Measurements from ENCODE around the gene OTOG. TPM values are rescaled to one million over a fixed set of nuclear protein-coding genes. Genes with fewer than 3 reads are reported as not detected.

OTOG gene
- total RNA-seq, 1 experiment from 2014 or later, result 0.35 TPM

DNA sequence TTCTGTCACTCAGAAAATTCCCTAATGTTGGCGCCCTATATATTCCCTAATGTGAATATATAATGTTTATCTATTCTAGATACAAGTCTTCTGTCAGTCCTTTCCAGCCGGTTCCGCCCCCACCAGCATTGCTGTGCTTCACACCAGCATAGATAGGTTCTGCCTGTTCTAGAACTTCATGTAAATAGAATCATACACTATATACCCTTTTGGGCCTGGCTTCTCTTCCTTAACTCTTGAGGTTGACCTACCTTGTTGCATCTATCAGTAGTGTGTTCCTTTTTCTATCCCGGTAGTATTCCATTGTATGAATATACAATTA lies 34.6 kb downstream of the OTOG start:
- H2BK20ac ChIP-seq (ENCODE audit: low read depth, low read length, poor library complexity, severe bottlenecking), result no peak overlapping the region
- H3K9ac ChIP-seq (ENCODE audit: extremely low read depth, insufficient read length, low read length), result no peak overlapping the region
- H3K4me2 ChIP-seq (ENCODE audit: insufficient read depth, insufficient read length, low read length), result no peak overlapping the region
- no CpG with 5 or more reads among the region's 4 CpGs for WGBS (ENCODE audit: extremely low coverage, insufficient read length, low lambda C conversion rate)
- H3K14ac ChIP-seq (ENCODE audit: insufficient read depth, low read length), result no peak overlapping the region
- H3K4me1 ChIP-seq (ENCODE audit: insufficient read depth, low read length), result no peaks in the 10 kb centered on the region
- H4K5ac ChIP-seq (ENCODE audit: insufficient read length, low read depth, low read length), result no peak overlapping the region
- Mint-ChIP-seq H3K27ac (no peak overlapping the region; a peak in 1 of 7 replicates), H3K9me3 (peaks cover 2 to 4% of the 10 kb centered on the region in 2 experiments; a peak in 2 of 5 replicates), H3K4me3 (no peak overlapping the region; a peak in 1 of 5 replicates), H3K36me3 (ENCODE audit: insufficient read depth in 1 of 3, low read depth in 3 of 3) (no peaks in the 10 kb centered on the region), H3K27me3 (ENCODE audit: low read depth) (peaks cover 9% of the 10 kb centered on the region), H3K4me1 (peaks cover 14% of the 10 kb centered on the region in 2 experiments)
- no peak overlapping the region for H3T11ph ChIP-seq (ENCODE audit: low read length)
- H4K20me1 ChIP-seq (ENCODE audit: control insufficient read depth, insufficient read depth, insufficient read length), result no peaks in the 10 kb centered on the region
- H2BK15ac ChIP-seq (ENCODE audit: low read depth, low read length), result no peak overlapping the region
- no peaks in the 10 kb centered on the region for H3K27me3 ChIP-seq (ENCODE audit: insufficient read depth, low read length)
- H3K4ac ChIP-seq (ENCODE audit: low read depth, low read length), result no peak overlapping the region
- no peaks in the 10 kb centered on the region for H3K79me1 ChIP-seq (ENCODE audit: insufficient read depth, low read depth, low read length, poor library complexity, severe bottlenecking)
- H2BK5ac ChIP-seq (ENCODE audit: insufficient read length, low read length), result no peak overlapping the region
- H3K23me2 ChIP-seq (ENCODE audit: insufficient read length, low read depth, low read length, poor library complexity, severe bottlenecking), result no peaks in the 10 kb centered on the region
- H3K23ac ChIP-seq (ENCODE audit: insufficient read length, low read depth, low read length), result no peak overlapping the region
- no peak overlapping the region for H3K56ac ChIP-seq (ENCODE audit: insufficient read length, low read depth, low read length)
- no peak overlapping the region for H3K18ac ChIP-seq (ENCODE audit: insufficient read length, low read depth, low read length)
- no peak overlapping the region for H3K27ac ChIP-seq (ENCODE audit: insufficient read length, low read depth, low read length)
- DNase-seq, result no peak
- H2AK5ac ChIP-seq (ENCODE audit: insufficient read length, low read length), result no peak overlapping the region
- no peak overlapping the region for H4K91ac ChIP-seq (ENCODE audit: insufficient read length, low read depth, low read length)
- H2BK120ac ChIP-seq (ENCODE audit: low read depth, low read length, poor library complexity, severe bottlenecking), result no peak overlapping the region
- H2AFZ ChIP-seq (ENCODE audit: low read length), result no peak overlapping the region
- TF ChIP-seq CTCF (conservative IDR thresholded peaks at IDR 0.05), result no peak
- H3K79me2 ChIP-seq (ENCODE audit: insufficient read depth, low read length), result no peaks in the 10 kb centered on the region
- no peak overlapping the region for H4K8ac ChIP-seq (replicated peaks; ENCODE audit: insufficient read length, low read depth, low read length)
- H3K9me3 ChIP-seq (ENCODE audit: control insufficient read depth, low read depth, low read length), result no peaks in the 10 kb centered on the region
- H2BK12ac ChIP-seq (ENCODE audit: insufficient read length, low read depth, low read length), result no peak overlapping the region
